ENCODE results near the gene NFX1.
A peak's percentile ranks its signal among the peaks of the same experiment; 100 is the strongest.

NFX1 gene

GRCh38 chr9:33290247-33291030 is at the start of gene NFX1:
Gene NFX1, plus strand, starts transcription at chr9:33290516. Its CDS starts 57 bp downstream, at chr9:33290573.
- peak; percentile 100 for DNase-seq

- no peak for DNase-seq
Measured at GRCh38 chr9:33241298-33241697, 49.0 kb upstream of the NFX1 start.

GRCh38 chr9:33242609-33243134 is 47.6 kb upstream of the NFX1 start:
- no peak for DNase-seq

GRCh38 chr9:33244137-33244784 is 46.1 kb upstream of the NFX1 start:
- no peak for DNase-seq

- DNase-seq, result no peak
Measured at GRCh38 chr9:33245341-33245740, 45.0 kb upstream of the NFX1 start.

- no peak for DNase-seq
Measured at GRCh38 chr9:33246269-33246860, 44.0 kb upstream of the NFX1 start.

GRCh38 chr9:33248606-33249005 is 41.7 kb upstream of the NFX1 start:
- no peak for DNase-seq

- no peak for DNase-seq
Measured at GRCh38 chr9:33249087-33249658, 41.1 kb upstream of the NFX1 start.

- no peak for DNase-seq
Measured at GRCh38 chr9:33249983-33250382, 40.3 kb upstream of the NFX1 start.

GRCh38 chr9:33250458-33250995 is 39.8 kb upstream of the NFX1 start:
- DNase-seq, result no peak

- no peak for DNase-seq
Measured at GRCh38 chr9:33254211-33254610, 36.1 kb upstream of the NFX1 start.

GRCh38 chr9:33255014-33255413 is 35.3 kb upstream of the NFX1 start:
- DNase-seq, result no peak

- no peak for DNase-seq
Measured at GRCh38 chr9:33255471-33255870, 34.8 kb upstream of the NFX1 start.

GRCh38 chr9:33256236-33256635 is 34.1 kb upstream of the NFX1 start:
- DNase-seq, result no peak

- no peak for DNase-seq
Measured at GRCh38 chr9:33257276-33257675, 33.0 kb upstream of the NFX1 start.

- DNase-seq, result no peak
Measured at GRCh38 chr9:33260372-33260771, 29.9 kb upstream of the NFX1 start.

GRCh38 chr9:33263131-33264002 is 26.9 kb upstream of the NFX1 start:
- no peak for DNase-seq

GRCh38 chr9:33264003-33264472 is 26.3 kb upstream of the NFX1 start:
- DNase-seq, result peak; percentile 80

GRCh38 chr9:33264473-33265177 is 25.7 kb upstream of the NFX1 start, which contains the start of the genes BAG1 and CHMP5:
Gene BAG1, minus strand, starts transcription at chr9:33264708.
Gene CHMP5, plus strand, starts transcription at chr9:33265049. Its CDS starts 30 bp downstream, at chr9:33265079.
- peak; percentile 100 for DNase-seq

GRCh38 chr9:33265211-33265865 is 25.0 kb upstream of the NFX1 start:
- DNase-seq, result no peak

Measured in activated effector memory CD4-positive, alpha-beta T cell treated with anti-CD3 and anti-CD28 coated beads, Interleukin-2, amount 50 U/mL, for 16 hours (primary cell).